ENCODE data around the gene ACADVL. TPM values are rescaled to one million over a fixed set of nuclear protein-coding genes. Genes with fewer than 3 reads are reported as not detected.

Gene ACADVL
- polyA plus RNA-seq, 4 donors = 421 to 519 (median 462) TPM

- DNase-seq (ENCODE audit: low read depth in 4 of 4, low spot score in 3 of 4) = no peak
Observed at GRCh38 chr17:7248796-7249195, 29.1 kb downstream of the ACADVL start.

- no peak for DNase-seq (ENCODE audit: low read depth in 4 of 4, low spot score in 3 of 4)
Observed at GRCh38 chr17:7249214-7249613, 29.5 kb downstream of the ACADVL start.

GRCh38 chr17:7249830-7250229, 30.1 kb downstream of the ACADVL start:
- DNase-seq (ENCODE audit: low read depth in 4 of 4, low spot score in 3 of 4) = no peak

- no peak for DNase-seq (ENCODE audit: low read depth in 4 of 4, low spot score in 3 of 4)
Observed at GRCh38 chr17:7250695-7251627, 31.2 kb downstream of the ACADVL start.

- peak; percentile 98 to 100 (median 100) for DNase-seq (ENCODE audit: low read depth in 4 of 4, low spot score in 3 of 4)
Observed at GRCh38 chr17:7251661-7252175, 32.0 kb downstream of the ACADVL start, which contains the start of gene CTDNEP1. Gene CTDNEP1 (minus strand): TSS chr17:7251734. CDS start chr17:7251296, 438 bp downstream.

- peak in 3 of 4 donors; percentile 87 to 90 (median 88) for DNase-seq (ENCODE audit: low read depth in 4 of 4, low spot score in 3 of 4)
Observed at GRCh38 chr17:7252176-7253043, 32.7 kb downstream of the ACADVL start, which contains the start of gene ELP5. Gene ELP5 (plus strand): TSS chr17:7252215. CDS start chr17:7252551, 336 bp downstream.

- DNase-seq (ENCODE audit: low read depth in 4 of 4, low spot score in 3 of 4) = no peak
Observed at GRCh38 chr17:7253082-7253481, 33.3 kb downstream of the ACADVL start.

- DNase-seq (ENCODE audit: low read depth in 4 of 4, low spot score in 3 of 4) = no peak
Observed at GRCh38 chr17:7254511-7254910, 34.8 kb downstream of the ACADVL start.

- no peak for DNase-seq (ENCODE audit: low read depth in 4 of 4, low spot score in 3 of 4)
Observed at GRCh38 chr17:7256766-7257456, 37.2 kb downstream of the ACADVL start.

- DNase-seq (ENCODE audit: low read depth in 4 of 4, low spot score in 3 of 4) = no peak
Observed at GRCh38 chr17:7258731-7259554, 39.2 kb downstream of the ACADVL start.

- DNase-seq (ENCODE audit: low read depth in 4 of 4, low spot score in 3 of 4) = no peak
Observed at GRCh38 chr17:7259555-7259889, 39.8 kb downstream of the ACADVL start.

GRCh38 chr17:7260151-7260550, 40.4 kb downstream of the ACADVL start:
- no peak for DNase-seq (ENCODE audit: low read depth in 4 of 4, low spot score in 3 of 4)

- no peak for DNase-seq (ENCODE audit: low read depth in 4 of 4, low spot score in 3 of 4)
Observed at GRCh38 chr17:7260651-7261378, 41.1 kb downstream of the ACADVL start.

- DNase-seq (ENCODE audit: low read depth in 4 of 4, low spot score in 3 of 4) = no peak
Observed at GRCh38 chr17:7261379-7262191, 41.8 kb downstream of the ACADVL start.

- peak in 1 of 4 donors; percentile 50 for DNase-seq (ENCODE audit: low read depth in 4 of 4, low spot score in 3 of 4)
Observed at GRCh38 chr17:7262192-7262934, 42.6 kb downstream of the ACADVL start, which contains the start of gene CLDN7. Gene CLDN7 (minus strand): TSS chr17:7262478. CDS start chr17:7262043, 435 bp downstream.

GRCh38 chr17:7262935-7263800, 43.4 kb downstream of the ACADVL start:
- peak in 1 of 4 donors; percentile 41 for DNase-seq (ENCODE audit: low read depth in 4 of 4, low spot score in 3 of 4)
